Mammary epithelial cell (primary cell): Measurements from ENCODE around the gene EXOC4.

Experiments
- EZH2 ChIP-seq: IDR thresholded peaks from 2 replicates; pipeline ENCODE4 v1.6.1; 2012; ENCODE audit warnings: low read length, inconsistent platforms, borderline replicate concordance
- TF ChIP-seq, protein P1 (sequence below), 2 donors: IDR thresholded peaks in 1 of 2; conservative IDR thresholded peaks in 1 of 2; 2 replicates each; pipeline ENCODE4 v1.5.1; 2011 to 2012; ENCODE audit warnings: inconsistent platforms in 2 of 2, low read length in 2 of 2, mild to moderate bottlenecking in 2 of 2, control low read depth in 1 of 2, low read depth in 1 of 2; ENCODE audit not compliant: insufficient read depth in 1 of 2; ENCODE audit errors: extremely low read depth in 1 of 2

GRCh38 chr7:133445617-133446016 is 192.7 kb downstream of the EXOC4 start:
- TF ChIP-seq, protein P1, sequence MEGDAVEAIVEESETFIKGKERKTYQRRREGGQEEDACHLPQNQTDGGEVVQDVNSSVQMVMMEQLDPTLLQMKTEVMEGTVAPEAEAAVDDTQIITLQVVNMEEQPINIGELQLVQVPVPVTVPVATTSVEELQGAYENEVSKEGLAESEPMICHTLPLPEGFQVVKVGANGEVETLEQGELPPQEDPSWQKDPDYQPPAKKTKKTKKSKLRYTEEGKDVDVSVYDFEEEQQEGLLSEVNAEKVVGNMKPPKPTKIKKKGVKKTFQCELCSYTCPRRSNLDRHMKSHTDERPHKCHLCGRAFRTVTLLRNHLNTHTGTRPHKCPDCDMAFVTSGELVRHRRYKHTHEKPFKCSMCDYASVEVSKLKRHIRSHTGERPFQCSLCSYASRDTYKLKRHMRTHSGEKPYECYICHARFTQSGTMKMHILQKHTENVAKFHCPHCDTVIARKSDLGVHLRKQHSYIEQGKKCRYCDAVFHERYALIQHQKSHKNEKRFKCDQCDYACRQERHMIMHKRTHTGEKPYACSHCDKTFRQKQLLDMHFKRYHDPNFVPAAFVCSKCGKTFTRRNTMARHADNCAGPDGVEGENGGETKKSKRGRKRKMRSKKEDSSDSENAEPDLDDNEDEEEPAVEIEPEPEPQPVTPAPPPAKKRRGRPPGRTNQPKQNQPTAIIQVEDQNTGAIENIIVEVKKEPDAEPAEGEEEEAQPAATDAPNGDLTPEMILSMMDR (conservative IDR thresholded peaks at IDR 0.05 in 1 of 2, IDR thresholded peaks at IDR 0.05 in 1 of 2; ENCODE audit: extremely low read depth in 1 of 2, insufficient read depth in 1 of 2, low read depth in 1 of 2, low read length in 2 of 2), result no peak
- no peak for TF ChIP-seq EZH2
